Neuron (in vitro differentiated cells): ENCODE measurements around the gene PRKCE.

Experiments used
- H2AFZ ChIP-seq: one replicate; pipeline ENCODE4 v1.6.1; 2013; ENCODE audit warnings: low read depth, mild to moderate bottlenecking, inconsistent platforms, low read length, moderate library complexity
- H3K27me3 ChIP-seq: one replicate; pipeline ENCODE4 v1.6.1; 2013; ENCODE audit warnings: low read length; ENCODE audit not compliant: insufficient read depth
- H3K36me3 ChIP-seq: one replicate; pipeline ENCODE4 v1.6.1; 2013; ENCODE audit warnings: low read length; ENCODE audit not compliant: insufficient read depth
- H3K4me1 ChIP-seq: one replicate; pipeline ENCODE4 v1.6.1; 2013; ENCODE audit warnings: low read length; ENCODE audit not compliant: insufficient read depth
- H3K4me3 ChIP-seq: 2 replicates; pipeline ENCODE4 v1.5.1; 2013; ENCODE audit warnings: mild to moderate bottlenecking, low read length, moderate library complexity
- H3K9me3 ChIP-seq: one replicate; pipeline ENCODE4 v1.6.1; 2013; ENCODE audit warnings: low read length

Gene PRKCE

GRCh38 chr2:46086578-46087070, 435.1 kb downstream of the PRKCE start:
- Histone ChIP-seq H2AFZ (no peak overlapping the region), H3K36me3 (no peaks in the 10 kb centered on the region), H3K4me1 (no peaks in the 10 kb centered on the region), H3K4me3 (no peak overlapping the region), H3K9me3 (no peaks in the 10 kb centered on the region), H3K27me3 (no peaks in the 10 kb centered on the region)

GRCh38 chr2:46087492-46087891, 436.0 kb downstream of the PRKCE start:
- no peaks in the 10 kb centered on the region for H3K4me1 ChIP-seq
- H2AFZ ChIP-seq: no peak overlapping the region
- no peaks in the 10 kb centered on the region for H3K36me3 ChIP-seq
- H3K9me3 ChIP-seq: no peaks in the 10 kb centered on the region
- no peaks in the 10 kb centered on the region for H3K27me3 ChIP-seq
- no peak overlapping the region for H3K4me3 ChIP-seq

GRCh38 chr2:46091004-46091403, 439.5 kb downstream of the PRKCE start:
- H3K4me3 ChIP-seq: no peak overlapping the region
- no peaks in the 10 kb centered on the region for H3K4me1 ChIP-seq
- no peaks in the 10 kb centered on the region for H3K27me3 ChIP-seq
- H3K9me3 ChIP-seq: no peaks in the 10 kb centered on the region
- no peaks in the 10 kb centered on the region for H3K36me3 ChIP-seq
- no peak overlapping the region for H2AFZ ChIP-seq

- H3K9me3 ChIP-seq: no peaks in the 10 kb centered on the region
- H2AFZ ChIP-seq: no peak overlapping the region
- no peak overlapping the region for H3K4me3 ChIP-seq
- H3K36me3 ChIP-seq: no peaks in the 10 kb centered on the region
- no peaks in the 10 kb centered on the region for H3K4me1 ChIP-seq
- no peaks in the 10 kb centered on the region for H3K27me3 ChIP-seq
These were observed 440.6 kb downstream of the PRKCE start for GRCh38 chr2:46091961-46092667.

DNA sequence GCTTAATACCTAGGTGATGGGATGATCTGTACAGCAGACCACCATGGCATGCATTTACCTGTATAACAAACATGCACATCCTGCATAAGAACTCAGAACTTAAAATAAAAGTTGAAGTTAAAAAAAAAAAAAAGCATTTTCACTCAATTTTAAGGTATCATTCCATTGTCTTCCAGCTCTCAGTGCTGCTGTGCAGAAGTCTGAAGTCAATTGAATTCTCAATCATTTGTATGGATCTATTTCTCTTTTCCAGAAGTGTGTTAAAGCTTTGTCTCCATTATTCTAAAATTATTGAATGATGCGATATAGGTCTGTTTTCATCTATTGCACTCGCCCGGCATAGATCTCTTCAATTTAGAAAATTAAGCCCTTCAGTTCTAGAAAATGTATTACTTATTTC, 443.2 kb downstream of the PRKCE start:
- Histone ChIP-seq H2AFZ (no peak overlapping the region), H3K27me3 (no peaks in the 10 kb centered on the region), H3K9me3 (no peaks in the 10 kb centered on the region), H3K4me1 (no peaks in the 10 kb centered on the region), H3K4me3 (no peak overlapping the region), H3K36me3 (no peaks in the 10 kb centered on the region)

DNA sequence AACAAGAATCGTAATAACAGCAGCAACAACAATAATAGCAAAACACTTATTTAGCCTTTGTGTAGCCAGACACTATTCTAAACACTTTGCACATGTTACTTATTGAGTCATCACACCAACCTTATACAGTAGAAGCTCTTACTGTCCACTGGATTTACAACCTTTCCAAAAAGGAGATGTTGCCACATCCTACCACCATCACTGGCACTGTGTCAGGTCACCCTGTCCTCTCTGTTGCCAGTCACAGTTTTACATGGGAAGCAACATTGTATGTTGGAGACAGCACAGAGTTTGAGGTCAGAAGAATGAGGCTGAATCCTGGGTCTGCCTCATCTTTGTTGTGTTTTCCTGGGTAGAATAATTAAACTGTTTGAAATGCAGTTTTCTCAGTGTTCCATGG, 444.4 kb downstream of the PRKCE start:
- H3K4me1 ChIP-seq: no peaks in the 10 kb centered on the region
- H3K36me3 ChIP-seq: no peaks in the 10 kb centered on the region
- no peak overlapping the region for H2AFZ ChIP-seq
- no peaks in the 10 kb centered on the region for H3K27me3 ChIP-seq
- H3K9me3 ChIP-seq: no peaks in the 10 kb centered on the region
- no peak overlapping the region for H3K4me3 ChIP-seq

DNA sequence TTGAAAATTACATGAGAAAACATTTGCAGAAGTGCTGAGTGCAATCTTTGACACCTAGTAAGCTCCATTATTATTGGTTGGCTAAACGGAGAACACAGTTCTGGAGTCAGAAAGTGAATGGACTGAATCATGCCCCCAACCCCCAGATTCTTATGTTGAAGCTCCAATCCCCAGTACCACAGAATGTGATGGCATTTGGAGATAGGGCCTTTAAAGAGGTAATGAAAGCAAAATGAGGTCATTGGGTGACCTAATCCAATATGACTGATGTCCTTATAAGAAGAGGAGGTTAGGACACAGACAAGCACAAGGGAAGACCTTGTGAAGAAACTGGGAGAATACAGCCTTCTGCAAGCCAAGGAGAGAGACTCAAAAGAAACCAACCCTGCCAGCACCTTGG, 444.8 kb downstream of the PRKCE start:
- H3K4me1 ChIP-seq: no peaks in the 10 kb centered on the region
- no peaks in the 10 kb centered on the region for H3K27me3 ChIP-seq
- H2AFZ ChIP-seq: no peak overlapping the region
- no peaks in the 10 kb centered on the region for H3K9me3 ChIP-seq
- H3K36me3 ChIP-seq: no peaks in the 10 kb centered on the region
- H3K4me3 ChIP-seq: no peak overlapping the region

DNA sequence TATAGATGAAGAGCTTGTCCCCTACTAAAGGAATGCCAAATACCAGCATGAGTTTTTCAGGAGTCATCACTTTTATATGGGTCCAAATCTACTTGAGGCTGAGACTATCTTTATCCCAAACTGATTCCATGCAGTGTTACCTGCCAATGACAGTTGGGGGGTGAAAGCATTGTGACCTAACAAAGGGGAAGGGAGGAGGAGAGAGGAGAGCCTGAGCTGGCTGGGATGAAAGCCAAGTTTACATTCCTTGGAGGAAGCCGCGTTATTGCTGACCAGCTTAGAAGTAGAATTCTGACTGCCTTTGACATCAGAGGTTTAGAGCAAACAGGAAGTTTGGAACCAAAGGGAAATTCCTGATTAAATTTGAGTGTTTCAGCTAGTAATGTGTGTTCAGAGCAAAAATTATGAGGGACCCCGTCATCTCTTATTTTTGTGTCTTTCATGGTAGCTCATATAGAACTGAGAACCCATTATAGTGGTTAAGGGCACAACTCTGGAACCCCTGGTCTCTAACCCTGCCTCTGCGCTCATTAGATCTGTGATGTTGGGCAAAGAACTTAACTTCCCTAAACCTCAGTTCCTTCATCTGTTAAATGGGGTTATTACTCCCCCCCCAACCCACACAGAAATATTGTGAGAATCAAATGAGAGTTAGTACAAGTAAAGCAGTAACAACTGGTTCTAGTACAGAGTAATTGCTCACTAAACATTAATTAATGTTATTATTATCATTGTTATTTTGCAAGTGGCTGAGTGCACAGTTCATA, 446.4 kb downstream of the PRKCE start:
- no peaks in the 10 kb centered on the region for H3K27me3 ChIP-seq
- no peaks in the 10 kb centered on the region for H3K4me1 ChIP-seq
- H2AFZ ChIP-seq: no peak overlapping the region
- H3K9me3 ChIP-seq: peaks cover 3% of the 10 kb centered on the region
- H3K4me3 ChIP-seq: no peak overlapping the region
- H3K36me3 ChIP-seq: no peaks in the 10 kb centered on the region

DNA sequence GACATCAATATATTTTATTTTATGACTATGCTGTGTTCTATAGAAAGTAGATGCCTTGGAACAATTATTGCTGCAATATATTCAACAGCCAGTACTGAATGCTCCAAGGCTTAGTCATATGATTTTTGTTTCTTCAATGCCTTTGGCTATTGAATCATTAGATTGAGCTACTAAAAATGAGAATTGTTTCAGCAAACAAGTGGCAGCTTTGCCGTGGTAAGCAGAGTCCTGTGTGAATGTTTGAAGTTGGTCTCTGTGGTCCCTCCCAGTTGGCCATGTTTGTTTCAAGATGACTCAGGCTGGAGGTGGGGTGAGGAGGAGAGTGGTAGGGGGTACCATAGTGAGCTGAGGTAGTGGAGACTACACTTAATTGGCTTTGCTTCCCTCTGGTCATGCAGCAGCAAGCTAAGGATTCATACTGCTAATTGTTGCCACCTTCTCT, 447.2 kb downstream of the PRKCE start:
- no peak overlapping the region for H2AFZ ChIP-seq
- H3K27me3 ChIP-seq: no peaks in the 10 kb centered on the region
- H3K4me1 ChIP-seq: no peaks in the 10 kb centered on the region
- no peaks in the 10 kb centered on the region for H3K36me3 ChIP-seq
- no peak overlapping the region for H3K4me3 ChIP-seq
- H3K9me3 ChIP-seq: peaks cover 5% of the 10 kb centered on the region

DNA sequence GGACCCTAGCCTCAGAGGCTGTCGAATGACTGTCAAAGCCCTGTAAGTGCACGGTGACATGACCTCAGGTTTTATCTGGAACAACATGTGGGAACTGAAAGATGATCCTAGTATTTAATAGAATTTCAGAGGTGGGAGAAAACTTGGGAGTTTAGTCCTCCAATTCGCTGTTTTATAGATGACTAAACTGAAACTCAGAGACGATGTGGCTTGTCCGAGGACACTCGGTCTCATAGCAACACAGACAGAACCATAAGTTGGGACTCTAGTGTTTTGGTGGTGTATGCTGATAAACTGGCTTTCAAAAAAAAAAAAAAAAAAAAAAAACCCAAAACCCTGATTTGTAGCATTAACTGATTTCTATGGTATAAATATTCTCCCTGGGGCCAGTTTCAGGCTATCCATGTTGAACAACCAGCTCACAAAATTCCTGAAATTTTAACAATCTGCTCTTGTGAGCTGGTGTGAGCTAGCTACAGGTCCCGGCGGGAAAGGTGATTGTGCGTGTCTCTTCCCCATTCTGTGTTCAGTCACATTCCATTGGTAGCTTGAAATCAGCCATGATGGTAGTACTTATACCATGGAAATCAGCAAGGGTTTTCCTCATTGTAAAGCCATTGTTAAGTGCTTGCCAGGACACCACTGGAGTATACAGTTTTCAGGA, 450.2 kb downstream of the PRKCE start:
- Histone ChIP-seq H3K36me3 (no peaks in the 10 kb centered on the region), H3K9me3 (peaks cover 8% of the 10 kb centered on the region), H3K4me3 (no peak overlapping the region), H3K4me1 (no peaks in the 10 kb centered on the region), H2AFZ (no peak overlapping the region), H3K27me3 (no peaks in the 10 kb centered on the region)

GRCh38 chr2:46106690-46107089, 455.2 kb downstream of the PRKCE start:
- Histone ChIP-seq H3K36me3 (no peaks in the 10 kb centered on the region), H3K27me3 (no peaks in the 10 kb centered on the region), H2AFZ (no peak overlapping the region), H3K9me3 (peaks cover 8% of the 10 kb centered on the region), H3K4me3 (no peak overlapping the region), H3K4me1 (no peaks in the 10 kb centered on the region)

DNA sequence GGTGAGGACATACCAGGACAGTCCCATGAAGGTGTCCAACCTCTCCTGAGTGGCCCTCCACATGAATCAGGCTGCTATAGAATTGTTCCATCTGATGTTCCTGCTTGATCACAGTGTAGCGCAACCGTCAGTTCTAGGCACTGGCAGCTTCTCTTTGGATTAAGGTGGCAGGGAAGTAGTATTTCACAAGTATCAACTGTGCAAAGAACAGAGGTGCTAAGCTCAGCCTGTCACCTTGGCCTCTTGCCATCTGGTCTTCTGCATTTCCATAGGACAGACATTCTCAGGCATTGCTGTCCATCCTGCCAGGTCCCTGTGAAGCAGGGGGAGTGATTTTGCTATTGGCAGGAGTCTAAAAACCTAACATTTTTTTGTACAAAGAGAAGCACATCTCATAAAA, 463.5 kb downstream of the PRKCE start:
- Histone ChIP-seq H3K4me3 (no peak overlapping the region), H3K27me3 (no peaks in the 10 kb centered on the region), H3K4me1 (no peaks in the 10 kb centered on the region), H2AFZ (no peak overlapping the region), H3K36me3 (no peaks in the 10 kb centered on the region), H3K9me3 (no peaks in the 10 kb centered on the region)

DNA sequence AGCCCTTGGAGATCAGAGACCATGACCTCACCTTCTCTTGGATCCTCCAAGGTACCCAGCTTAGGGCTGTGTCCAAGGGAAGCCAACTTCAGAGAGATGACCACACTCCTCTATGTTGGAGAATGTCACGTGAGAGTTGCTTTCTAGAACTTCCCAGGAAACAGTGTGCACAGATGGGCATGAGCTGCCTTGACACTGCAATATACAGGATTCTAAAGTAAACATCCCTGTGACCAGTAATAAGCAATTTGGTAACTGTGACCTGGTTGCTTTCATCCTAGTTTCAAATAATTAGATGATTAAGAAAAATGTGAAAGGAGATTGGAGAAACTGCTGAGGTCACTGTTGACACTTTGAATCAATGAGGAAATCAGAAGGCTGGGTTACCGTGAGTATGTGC, 464.7 kb downstream of the PRKCE start:
- no peaks in the 10 kb centered on the region for H3K27me3 ChIP-seq
- no peaks in the 10 kb centered on the region for H3K4me1 ChIP-seq
- no peak overlapping the region for H2AFZ ChIP-seq

More for the DNA sequence above, 464.7 kb downstream of the PRKCE start:
- no peaks in the 10 kb centered on the region for H3K36me3 ChIP-seq
- no peak overlapping the region for H3K4me3 ChIP-seq
- no peaks in the 10 kb centered on the region for H3K9me3 ChIP-seq
